K562 (cell line): Measurements from ENCODE around the gene TSPAN18. TPM values are rescaled to one million over a fixed set of nuclear protein-coding genes. Genes with fewer than 3 reads are reported as not detected.

ENCODE experiments used
- ATAC-seq: fragments of 200-7000 bp; cut with Tn5 transposase; 3 replicates; pipeline ENCODE4 v1.9.1; 2020; ENCODE audit warnings: moderate library complexity
- BruUV-seq: library from RNA; stranded (reverse); fragments of 400-500 nt; replicated peaks from 2 replicates; lab custom pipeline; 2021; lab: Mats Ljungman, UMichigan
- CTCF ChIA-PET: fragments of 300-600 bp; formaldehyde crosslinking; extraction: SDS; loops from one replicate; lab custom pipeline; 2021; ENCODE audit warnings: low intra/inter-chr PET ratio; lab: Yijun Ruan, JAX
- POLR2A ChIA-PET: fragments of 300-600, 350-650 bp; sonication (Branson Sonifier 250); formaldehyde crosslinking; extraction: SDS; loops from one replicate; lab custom pipeline; 2021; ENCODE audit warnings: antibody characterized with exemption, inconsistent platforms; lab: Yijun Ruan, JAX
- DNase-seq, 4 experiments: peaks; one replicate each; pipeline versions ENCODE4 v3.0.0 to v3.0.0-alpha.2; 2011 to 2018; ENCODE audit warnings: low spot score in 3 of 4, mixed read lengths in 3 of 4; ENCODE audit errors: extremely low read depth in 1 of 4
- FAIRE-seq: peaks from 2 replicates; lab custom pipeline; 2011; peaks lifted over from hg19 to GRCh38; lab: Jason Lieb, UNC
- H2AFZ ChIP-seq: 2 replicates; pipeline ENCODE4 v1.6.0; 2011; ENCODE audit warnings: low read depth, low read length, control low read depth, inconsistent platforms
- H3K27ac ChIP-seq: fragments of 200-600 bp; 3 replicates; pipeline ENCODE4 v1.8.0; 2011; ENCODE audit warnings: low read depth, mild to moderate bottlenecking, control low read depth, inconsistent platforms, low read length, moderate library complexity, mixed read lengths; ENCODE audit errors: extremely low read depth
- H3K27me3 ChIP-seq, 2 experiments: fragments of 300-600 bp in 1 of 2; 2 replicates in 1 of 2; 3 replicates in 1 of 2; pipeline versions ENCODE4 v1.6.0 to v1.8.0; 2011; ENCODE audit warnings: inconsistent platforms in 2 of 2, low read length in 2 of 2, mild to moderate bottlenecking in 1 of 2, mixed read lengths in 1 of 2, moderate library complexity in 1 of 2; ENCODE audit not compliant: control insufficient read depth in 2 of 2, insufficient read depth in 2 of 2
- H3K36me3 ChIP-seq: fragments of 300-600 bp; 3 replicates; pipeline ENCODE4 v1.8.0; 2011; ENCODE audit warnings: mild to moderate bottlenecking, low read length, inconsistent platforms; ENCODE audit not compliant: control insufficient read depth, insufficient read depth
- H3K4me1 ChIP-seq, 2 experiments: fragments of 200-600 bp in 1 of 2; replicated peaks in 1 of 2; 2 replicates in 1 of 2; 3 replicates in 1 of 2; pipeline versions ENCODE4 v1.5.1 to v1.8.0; 2011; ENCODE audit warnings: inconsistent platforms in 2 of 2, low read length in 2 of 2, mild to moderate bottlenecking in 1 of 2, mixed read lengths in 1 of 2, moderate library complexity in 1 of 2; ENCODE audit not compliant: control insufficient read depth in 2 of 2, insufficient read depth in 2 of 2
- H3K4me2 ChIP-seq: 2 replicates; pipeline ENCODE4 v1.6.1; 2011; ENCODE audit warnings: low read length, control low read depth, inconsistent platforms, mixed read lengths; ENCODE audit not compliant: insufficient read depth
- H3K4me3 ChIP-seq: fragments of 200-600 bp; sonication (generic), shearing (Covaris generic); 2 replicates; pipeline ENCODE4 v1.5.1; 2016; ENCODE audit warnings: control low read depth, inconsistent platforms
- H3K79me2 ChIP-seq: fragments of 200-600 bp; 3 replicates; pipeline ENCODE4 v1.8.0; 2011; ENCODE audit warnings: low read length, inconsistent platforms; ENCODE audit not compliant: control insufficient read depth, insufficient read depth
- H3K9ac ChIP-seq, 2 experiments: 2 replicates each; pipeline versions ENCODE4 v1.6.0 to v1.6.1; 2011; ENCODE audit warnings: low read depth in 2 of 2, low read length in 2 of 2, control low read depth in 1 of 2, inconsistent platforms in 1 of 2, mild to moderate bottlenecking in 1 of 2, mixed read lengths in 1 of 2; ENCODE audit not compliant: insufficient read depth in 1 of 2
- H3K9me1 ChIP-seq: one replicate; pipeline ENCODE4 v1.6.0; 2011; ENCODE audit warnings: inconsistent platforms, mild to moderate bottlenecking, low read length, moderate library complexity; ENCODE audit not compliant: control insufficient read depth, insufficient read depth
- H3K9me3 ChIP-seq: replicated peaks from 2 replicates; pipeline ENCODE4 v1.5.1; 2011; ENCODE audit warnings: low read depth, low read length, inconsistent platforms; ENCODE audit not compliant: control insufficient read depth, insufficient read depth
- H4K20me1 ChIP-seq: replicated peaks from 2 replicates; pipeline ENCODE4 v1.6.1; 2011; ENCODE audit warnings: low read length, inconsistent platforms, mixed read lengths; ENCODE audit not compliant: control insufficient read depth, insufficient read depth
- HEY1 ChIP-seq: fragments of 250-450 bp; sonication (Bioruptor Pico); IDR thresholded peaks from 2 replicates; pipeline ENCODE4 v1.5.0; 2020; ENCODE audit warnings: mild to moderate bottlenecking, moderate library complexity, borderline replicate concordance
- HMBOX1 ChIP-seq: sonication (generic); IDR thresholded peaks from 2 replicates; pipeline ENCODE4 v1.6.1; 2016
- HNRNPK ChIP-seq: fragments of 200-400 bp; formaldehyde crosslinking; IDR thresholded peaks from one replicate; pipeline ENCODE4 v1.6.1; 2018; ENCODE audit warnings: mild to moderate bottlenecking, low read depth, low read length; ENCODE audit not compliant: poor library complexity, severe bottlenecking
- RBM25 ChIP-seq: fragments of 200-400 bp; formaldehyde crosslinking; IDR thresholded peaks from 2 replicates; pipeline ENCODE4 v1.6.1; 2018; ENCODE audit warnings: low read length, low read depth, moderate library complexity; ENCODE audit not compliant: severe bottlenecking
- SMARCA5 ChIP-seq: fragments of 450-650 bp; IDR thresholded peaks from 2 replicates; pipeline ENCODE4 v1.6.1; 2016
- ZNF175 ChIP-seq: fragments of 200-800 bp; sonication (Bioruptor generic); IDR thresholded peaks from 2 replicates; pipeline ENCODE4 v1.6.1; 2016; ENCODE audit warnings: low read depth, mild to moderate bottlenecking, missing genetic modification characterization, missing compliant biosample characterization
- WGBS: fragments of 100-300 bp; shearing (Covaris generic); methylation state at CpG from one replicate; pipeline ENCODE4 v1.1.6; 2016; ENCODE audit warnings: low coverage, mixed read lengths; ENCODE audit not compliant: insufficient coverage; ENCODE audit errors: missing lambda C conversion rate; 5-methylcytosine and 5-hydroxymethylcytosine counted together
- in situ Hi-C: fragments of 300-500 bp; cut with MboI; formaldehyde crosslinking; loops from 4 replicates; pipeline ENCODE4 v1.15.0; 2018; ENCODE audit warnings: inconsistent platforms, mixed read lengths
- intact Hi-C: fragments of 100-400 bp; cut with micrococcal nuclease; formaldehyde crosslinking; loops from 2 replicates; pipeline ENCODE4 v1.14.2; 2022
- polyA plus RNA-seq, 8 experiments: library from polyadenylated mRNA; depleted of rRNA in 4 of 8; stranded (reverse) in 5 of 8; unstranded in 3 of 8; fragments of >200 nt; fragmentation: Nextera tagmentation in 2 of 8; fragmentation: Illumina TruSeq in 1 of 8; extraction: Ambion mirVana in 2 of 8; extraction: Trizol in 1 of 8; gene quantifications; 2 replicates each; pipeline versions ENCODE4 v1.2.1 to v1.2.3, GENCODE V29; 2011 to 2014; ENCODE audit warnings: inconsistent platforms in 1 of 8, missing spikeins in 1 of 8
- total RNA-seq, 7 experiments: library from RNA; depleted of rRNA in 6 of 7; stranded (reverse); fragments of >200 nt in 6 of 7; fragmentation: Illumina TruSeq in 2 of 7; extraction: Trizol in 2 of 7; gene quantifications; 2 replicates each; pipeline versions ENCODE4 v1.2.1 to v1.2.3, GENCODE V29; 2011 to 2021; ENCODE audit warnings: low replicate concordance in 1 of 7

TSPAN18 gene
- total and polyA plus RNA-seq, 9 of the 15 experiments (the other 6 are each of a cell fraction or from before 2014, with no cell fraction given) = 0.17 to 0.35 (median 0.22) TPM; not detected in 4

- Histone ChIP-seq H3K79me2 (no peaks in the 10 kb centered on the region), H3K27me3 (peaks cover 24 to 40% of the 10 kb centered on the region in 2 experiments; a peak in 4 of 5 replicates), H3K4me1 (no peaks in the 10 kb centered on the region), H3K9ac (no peak overlapping the region), H3K4me2 (no peak overlapping the region), H3K27ac (no peak overlapping the region), H3K4me3 (no peak overlapping the region), H3K36me3 (no peaks in the 10 kb centered on the region), H4K20me1 (no peaks in the 10 kb centered on the region; the same call in 1 of the 2 replicates), H3K9me3 (no peaks in the 10 kb centered on the region), H2AFZ (no peak overlapping the region), H3K9me1 (peaks cover 2% of the 10 kb centered on the region)
- DNase-seq = no peak
- no peak for ATAC-seq
- FAIRE-seq = no peak
- no peak for TF ChIP-seq ZNF175 (CRISPR knock-in tag)
- TF ChIP-seq SMARCA5 = 0 out of 2 replicates have a peak, but pooled peaks have one; percentile 26
- TF ChIP-seq HNRNPK = no peak
- peak; percentile 97 for TF ChIP-seq RBM25
- no peak for TF ChIP-seq HEY1
- no peak for TF ChIP-seq HMBOX1
- ChIA-PET POLR2A (no interaction called here), CTCF (no interaction called here)
- 0% methylated on average over 2 of the region's 2 CpGs for WGBS
- intact Hi-C loops = no loop called here
- in situ Hi-C loops = no loop called here
- BruUV-seq = no TSS peak
Observed at GRCh38 chr11:44689265-44689664, 37.5 kb upstream of the TSPAN18 start.
